ENCODE results near the gene TM9SF3. TPM values are rescaled to one million over a fixed set of nuclear protein-coding genes. Genes with fewer than 3 reads are reported as not detected.

TM9SF3 gene
- total and polyA plus RNA-seq, 2 experiments from 2014 or later, result 37.3 to 72.5 TPM

GRCh38 chr10:96588060-96588554, 1.3 kb upstream of the TM9SF3 start (continued):
- no peak for TF ChIP-seq REST (IDR thresholded peaks at IDR 0.05; ENCODE audit: unreplicated experiment)
- TF ChIP-seq CREB1 (CRISPR knock-in tag; IDR thresholded peaks at IDR 0.05; ENCODE audit: low read depth), result no peak
- TF ChIP-seq ZNF331 (CRISPR knock-in tag; IDR thresholded peaks at IDR 0.05; ENCODE audit: low read depth), result no peak
- TF ChIP-seq ETS1 (IDR thresholded peaks at IDR 0.05), result no peak
- TF ChIP-seq POLR2AphosphoS5 (IDR thresholded peaks at IDR 0.05; ENCODE audit: low read depth), result no peak

DNA sequence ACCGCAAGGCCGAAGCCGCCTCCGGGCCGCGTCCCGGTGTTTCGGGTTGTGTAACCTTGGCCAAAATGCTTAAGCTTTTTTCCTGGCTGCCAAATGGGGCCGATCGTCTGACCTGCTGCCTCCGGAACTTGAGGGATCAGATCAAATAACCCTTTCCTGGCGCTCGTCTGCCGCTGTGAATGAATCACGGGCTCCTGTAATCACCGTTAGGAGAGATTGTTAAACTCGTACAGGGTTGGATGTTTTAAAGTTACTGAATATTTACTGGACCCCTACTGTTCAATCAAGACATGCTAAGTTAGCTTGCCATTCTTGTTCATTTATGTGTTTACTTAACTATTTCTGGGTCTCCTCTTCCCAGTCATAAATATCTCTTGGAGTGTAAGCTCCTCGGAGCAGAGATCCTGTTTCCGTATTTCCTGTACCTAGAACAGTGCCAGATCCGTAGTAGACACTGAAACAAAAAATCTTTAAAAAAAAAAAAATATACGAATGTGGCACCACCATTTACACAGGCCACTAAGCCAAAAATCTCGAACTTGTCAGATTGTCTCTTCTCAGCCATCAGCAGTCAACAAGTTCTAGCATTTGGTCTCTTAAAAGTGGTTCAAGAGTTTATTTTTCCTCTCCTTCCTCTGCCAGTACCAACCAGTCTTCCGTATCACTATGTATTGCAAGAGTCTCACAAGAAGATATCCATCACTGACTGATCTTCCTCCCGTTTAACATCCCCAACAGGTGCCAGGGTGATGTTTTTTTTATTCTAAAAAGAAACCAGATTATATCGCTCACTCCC, 650 bp upstream of the TM9SF3 start:
- H2AFZ ChIP-seq, result peak overlapping the region; percentile 39
- no peak for TF ChIP-seq CTCF (conservative IDR thresholded peaks at IDR 0.05; ENCODE audit: low read depth in 2 of 2)
- no peak for TF ChIP-seq CREB1 (CRISPR knock-in tag; IDR thresholded peaks at IDR 0.05; ENCODE audit: low read depth)
- TF ChIP-seq, protein P1, sequence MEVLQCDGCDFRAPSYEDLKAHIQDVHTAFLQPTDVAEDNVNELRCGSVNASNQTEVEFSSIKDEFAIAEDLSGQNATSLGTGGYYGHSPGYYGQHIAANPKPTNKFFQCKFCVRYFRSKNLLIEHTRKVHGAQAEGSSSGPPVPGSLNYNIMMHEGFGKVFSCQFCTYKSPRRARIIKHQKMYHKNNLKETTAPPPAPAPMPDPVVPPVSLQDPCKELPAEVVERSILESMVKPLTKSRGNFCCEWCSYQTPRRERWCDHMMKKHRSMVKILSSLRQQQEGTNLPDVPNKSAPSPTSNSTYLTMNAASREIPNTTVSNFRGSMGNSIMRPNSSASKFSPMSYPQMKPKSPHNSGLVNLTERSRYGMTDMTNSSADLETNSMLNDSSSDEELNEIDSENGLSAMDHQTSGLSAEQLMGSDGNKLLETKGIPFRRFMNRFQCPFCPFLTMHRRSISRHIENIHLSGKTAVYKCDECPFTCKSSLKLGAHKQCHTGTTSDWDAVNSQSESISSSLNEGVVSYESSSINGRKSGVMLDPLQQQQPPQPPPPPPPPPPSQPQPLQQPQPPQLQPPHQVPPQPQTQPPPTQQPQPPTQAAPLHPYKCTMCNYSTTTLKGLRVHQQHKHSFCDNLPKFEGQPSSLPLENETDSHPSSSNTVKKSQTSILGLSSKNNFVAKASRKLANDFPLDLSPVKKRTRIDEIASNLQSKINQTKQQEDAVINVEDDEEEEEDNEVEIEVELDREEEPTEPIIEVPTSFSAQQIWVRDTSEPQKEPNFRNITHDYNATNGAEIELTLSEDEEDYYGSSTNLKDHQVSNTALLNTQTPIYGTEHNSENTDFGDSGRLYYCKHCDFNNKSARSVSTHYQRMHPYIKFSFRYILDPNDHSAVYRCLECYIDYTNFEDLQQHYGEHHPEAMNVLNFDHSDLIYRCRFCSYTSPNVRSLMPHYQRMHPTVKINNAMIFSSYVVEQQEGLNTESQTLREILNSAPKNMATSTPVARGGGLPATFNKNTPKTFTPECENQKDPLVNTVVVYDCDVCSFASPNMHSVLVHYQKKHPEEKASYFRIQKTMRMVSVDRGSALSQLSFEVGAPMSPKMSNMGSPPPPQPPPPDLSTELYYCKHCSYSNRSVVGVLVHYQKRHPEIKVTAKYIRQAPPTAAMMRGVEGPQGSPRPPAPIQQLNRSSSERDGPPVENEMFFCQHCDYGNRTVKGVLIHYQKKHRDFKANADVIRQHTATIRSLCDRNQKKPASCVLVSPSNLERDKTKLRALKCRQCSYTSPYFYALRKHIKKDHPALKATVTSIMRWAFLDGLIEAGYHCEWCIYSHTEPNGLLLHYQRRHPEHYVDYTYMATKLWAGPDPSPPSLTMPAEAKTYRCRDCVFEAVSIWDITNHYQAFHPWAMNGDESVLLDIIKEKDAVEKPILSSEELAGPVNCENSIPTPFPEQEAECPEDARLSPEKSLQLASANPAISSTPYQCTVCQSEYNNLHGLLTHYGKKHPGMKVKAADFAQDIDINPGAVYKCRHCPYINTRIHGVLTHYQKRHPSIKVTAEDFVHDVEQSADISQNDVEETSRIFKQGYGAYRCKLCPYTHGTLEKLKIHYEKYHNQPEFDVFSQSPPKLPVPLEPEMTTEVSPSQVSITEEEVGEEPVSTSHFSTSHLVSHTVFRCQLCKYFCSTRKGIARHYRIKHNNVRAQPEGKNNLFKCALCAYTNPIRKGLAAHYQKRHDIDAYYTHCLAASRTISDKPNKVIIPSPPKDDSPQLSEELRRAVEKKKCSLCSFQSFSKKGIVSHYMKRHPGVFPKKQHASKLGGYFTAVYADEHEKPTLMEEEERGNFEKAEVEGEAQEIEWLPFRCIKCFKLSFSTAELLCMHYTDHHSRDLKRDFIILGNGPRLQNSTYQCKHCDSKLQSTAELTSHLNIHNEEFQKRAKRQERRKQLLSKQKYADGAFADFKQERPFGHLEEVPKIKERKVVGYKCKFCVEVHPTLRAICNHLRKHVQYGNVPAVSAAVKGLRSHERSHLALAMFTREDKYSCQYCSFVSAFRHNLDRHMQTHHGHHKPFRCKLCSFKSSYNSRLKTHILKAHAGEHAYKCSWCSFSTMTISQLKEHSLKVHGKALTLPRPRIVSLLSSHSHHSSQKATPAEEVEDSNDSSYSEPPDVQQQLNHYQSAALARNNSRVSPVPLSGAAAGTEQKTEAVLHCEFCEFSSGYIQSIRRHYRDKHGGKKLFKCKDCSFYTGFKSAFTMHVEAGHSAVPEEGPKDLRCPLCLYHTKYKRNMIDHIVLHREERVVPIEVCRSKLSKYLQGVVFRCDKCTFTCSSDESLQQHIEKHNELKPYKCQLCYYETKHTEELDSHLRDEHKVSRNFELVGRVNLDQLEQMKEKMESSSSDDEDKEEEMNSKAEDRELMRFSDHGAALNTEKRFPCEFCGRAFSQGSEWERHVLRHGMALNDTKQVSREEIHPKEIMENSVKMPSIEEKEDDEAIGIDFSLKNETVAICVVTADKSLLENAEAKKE (CRISPR knock-in tag; IDR thresholded peaks at IDR 0.05), result no peak
- no peak for TF ChIP-seq NANOG (IDR thresholded peaks at IDR 0.05; ENCODE audit: borderline replicate concordance)

More for the DNA sequence above, 650 bp upstream of the TM9SF3 start:
- Mint-ChIP-seq H3K4me1 (peaks cover 13% of the 10 kb centered on the region), H3K27me3 (ENCODE audit: insufficient read depth, low read depth, poor library complexity) (peaks cover 2% of the 10 kb centered on the region), H3K9me3 (no peaks in the 10 kb centered on the region), H3K36me3 (ENCODE audit: low read depth) (peaks cover 3% of the 10 kb centered on the region; the same call in 1 of the 3 replicates), H3K27ac (peak overlapping the region; percentile 98; the same call in 1 of the 2 replicates), H3K4me3 (no peak overlapping the region)
- Histone ChIP-seq H3K4me2 (peak overlapping the region; percentile 96), H3K27me3 (ENCODE audit: insufficient read depth) (no peaks in the 10 kb centered on the region), H3K4me3 (peak overlapping the region; percentile 92), H3K4me1 (ENCODE audit: insufficient read depth) (peaks cover 27% of the 10 kb centered on the region), H3K9me2 (ENCODE audit: insufficient read depth) (no peaks in the 10 kb centered on the region), H4K20me1 (replicated peaks; ENCODE audit: insufficient read depth) (peaks cover 19% of the 10 kb centered on the region), H3K79me2 (replicated peaks; ENCODE audit: insufficient read depth) (peaks cover 39% of the 10 kb centered on the region), H3K36me3 (ENCODE audit: insufficient read depth) (no peaks in the 10 kb centered on the region), H3K27ac (ENCODE audit: low read depth) (peak overlapping the region; percentile 68), H3F3A (replicated peaks; ENCODE audit: low read depth) (peaks cover 4% of the 10 kb centered on the region; the same call in 1 of the 2 replicates)
- peak; percentile 27; the same call in 2 of the 3 replicates for ATAC-seq
- peak; percentile 76 for DNase-seq (ENCODE audit: low spot score)

Measured in GM23338 (cell line).